GM19324 (cell line): ENCODE measurements around the gene ZFAND3.
"Not testable (repeated sequence)": the region's sequence is repeated elsewhere in the genome, so short reads cannot be mapped to it uniquely, and the experiment has no call there.

ENCODE experiments used
- ATAC-seq: cut with Tn5 transposase; IDR thresholded peaks from one replicate; pipeline ENCODE4 v1.9.1; 2021; ENCODE audit warnings: mild to moderate bottlenecking, moderate library complexity; ENCODE audit not compliant: unreplicated experiment, low FRiP score

The ZFAND3 gene

GRCh38 chr6:37988696-37989095, 169.2 kb downstream of the ZFAND3 start:
- ATAC-seq = no peak

GRCh38 chr6:37990762-37991525, 171.4 kb downstream of the ZFAND3 start:
- no peak for ATAC-seq

- ATAC-seq = no peak
These were observed 173.2 kb downstream of the ZFAND3 start for GRCh38 chr6:37992749-37993148.

GRCh38 chr6:37993194-37993593, 173.7 kb downstream of the ZFAND3 start:
- ATAC-seq = not testable (repeated sequence)

GRCh38 chr6:37993596-37993995, 174.1 kb downstream of the ZFAND3 start:
- no peak for ATAC-seq

- ATAC-seq = no peak
These were observed 174.7 kb downstream of the ZFAND3 start for GRCh38 chr6:37994223-37994622.

GRCh38 chr6:37998366-37998765, 178.8 kb downstream of the ZFAND3 start:
- ATAC-seq = no peak

GRCh38 chr6:38001386-38001785, 181.9 kb downstream of the ZFAND3 start:
- ATAC-seq = no peak

GRCh38 chr6:38004908-38005307, 185.4 kb downstream of the ZFAND3 start:
- no peak for ATAC-seq

- ATAC-seq = no peak
These were observed 192.4 kb downstream of the ZFAND3 start for GRCh38 chr6:38011937-38012336.

GRCh38 chr6:38012573-38012972, 193.0 kb downstream of the ZFAND3 start:
- ATAC-seq = no peak

- no peak for ATAC-seq
These were observed 195.8 kb downstream of the ZFAND3 start for GRCh38 chr6:38015341-38015740.

GRCh38 chr6:38016824-38017223, 197.3 kb downstream of the ZFAND3 start:
- no peak for ATAC-seq

GRCh38 chr6:38018755-38019165, 199.2 kb downstream of the ZFAND3 start:
- ATAC-seq = no peak

GRCh38 chr6:38020593-38020992, 201.1 kb downstream of the ZFAND3 start:
- ATAC-seq = no peak

GRCh38 chr6:38021029-38021428, 201.5 kb downstream of the ZFAND3 start:
- ATAC-seq = no peak

GRCh38 chr6:38021571-38021970, 202.0 kb downstream of the ZFAND3 start:
- no peak for ATAC-seq

- no peak for ATAC-seq
These were observed 203.2 kb downstream of the ZFAND3 start for GRCh38 chr6:38022688-38023087.

GRCh38 chr6:38024908-38025307, 205.4 kb downstream of the ZFAND3 start:
- ATAC-seq = no peak

- no peak for ATAC-seq
These were observed 205.9 kb downstream of the ZFAND3 start for GRCh38 chr6:38025451-38025850.

- no peak for ATAC-seq
These were observed 208.3 kb downstream of the ZFAND3 start for GRCh38 chr6:38027685-38028373.

- ATAC-seq = no peak
These were observed 210.9 kb downstream of the ZFAND3 start for GRCh38 chr6:38030380-38030779.
